Endothelial cell (in vitro differentiated cells): ENCODE results near the gene MTHFSD. TPM values are rescaled to one million over a fixed set of nuclear protein-coding genes. Genes with fewer than 3 reads are reported as not detected.
"Not testable (repeated sequence)": the region's sequence is repeated elsewhere in the genome, so short reads cannot be mapped to it uniquely, and the experiment has no call there.

Experiments used
- DNase-seq: peaks from one replicate; pipeline ENCODE4 v3.0.0; 2021; ENCODE audit warnings: low spot score
- H3K27ac Mint-ChIP-seq: one replicate; pipeline ENCODE4 v1.8.0; 2021; ENCODE audit warnings: mixed read lengths, inconsistent platforms; ENCODE audit not compliant: unreplicated experiment
- H3K27me3 Mint-ChIP-seq: one replicate; pipeline ENCODE4 v1.8.0; 2021; ENCODE audit warnings: mild to moderate bottlenecking, moderate library complexity, mixed read lengths, inconsistent platforms; ENCODE audit not compliant: unreplicated experiment
- H3K36me3 Mint-ChIP-seq: one replicate; pipeline ENCODE4 v1.8.0; 2021; ENCODE audit warnings: mild to moderate bottlenecking, low read depth, mixed read lengths, inconsistent platforms; ENCODE audit not compliant: unreplicated experiment
- H3K4me1 Mint-ChIP-seq: one replicate; pipeline ENCODE4 v1.8.0; 2021; ENCODE audit warnings: mild to moderate bottlenecking, mixed read lengths, inconsistent platforms; ENCODE audit not compliant: unreplicated experiment
- H3K4me3 Mint-ChIP-seq: one replicate; pipeline ENCODE4 v1.8.0; 2021; ENCODE audit warnings: mild to moderate bottlenecking, mixed read lengths, inconsistent platforms; ENCODE audit not compliant: unreplicated experiment
- H3K9me3 Mint-ChIP-seq: one replicate; pipeline ENCODE4 v1.8.0; 2021; ENCODE audit warnings: mixed read lengths, inconsistent platforms; ENCODE audit not compliant: unreplicated experiment
- total RNA-seq: library from RNA; stranded (reverse); fragmentation: NEBNext Ultra II Directional; extraction: Animal tissue kit (Norgen Biotek cat#: 25700); gene quantifications from one replicate; pipeline ENCODE4 v1.2.1, GENCODE V29; 2021; ENCODE audit not compliant: unreplicated experiment
- TF ChIP-seq, protein P1 (sequence below): fragments of 200-600 bp; sonication (generic); IDR thresholded peaks from one replicate; pipeline ENCODE4 v1.5.0; 2021; ENCODE audit warnings: antibody characterized with exemption; ENCODE audit not compliant: unreplicated experiment

The MTHFSD gene
- total RNA-seq, 1 donor from 2014 or later, result 30.6 TPM

GRCh38 chr16:86594721-86595120 lies 39.7 kb upstream of the MTHFSD start:
- Mint-ChIP-seq H3K4me1 (peaks cover 37% of the 10 kb centered on the region), H3K36me3 (peaks cover 5% of the 10 kb centered on the region), H3K27me3 (peaks cover 5% of the 10 kb centered on the region), H3K4me3 (no peak overlapping the region), H3K9me3 (no peaks in the 10 kb centered on the region), H3K27ac (no peak overlapping the region)
- TF ChIP-seq, protein P1, sequence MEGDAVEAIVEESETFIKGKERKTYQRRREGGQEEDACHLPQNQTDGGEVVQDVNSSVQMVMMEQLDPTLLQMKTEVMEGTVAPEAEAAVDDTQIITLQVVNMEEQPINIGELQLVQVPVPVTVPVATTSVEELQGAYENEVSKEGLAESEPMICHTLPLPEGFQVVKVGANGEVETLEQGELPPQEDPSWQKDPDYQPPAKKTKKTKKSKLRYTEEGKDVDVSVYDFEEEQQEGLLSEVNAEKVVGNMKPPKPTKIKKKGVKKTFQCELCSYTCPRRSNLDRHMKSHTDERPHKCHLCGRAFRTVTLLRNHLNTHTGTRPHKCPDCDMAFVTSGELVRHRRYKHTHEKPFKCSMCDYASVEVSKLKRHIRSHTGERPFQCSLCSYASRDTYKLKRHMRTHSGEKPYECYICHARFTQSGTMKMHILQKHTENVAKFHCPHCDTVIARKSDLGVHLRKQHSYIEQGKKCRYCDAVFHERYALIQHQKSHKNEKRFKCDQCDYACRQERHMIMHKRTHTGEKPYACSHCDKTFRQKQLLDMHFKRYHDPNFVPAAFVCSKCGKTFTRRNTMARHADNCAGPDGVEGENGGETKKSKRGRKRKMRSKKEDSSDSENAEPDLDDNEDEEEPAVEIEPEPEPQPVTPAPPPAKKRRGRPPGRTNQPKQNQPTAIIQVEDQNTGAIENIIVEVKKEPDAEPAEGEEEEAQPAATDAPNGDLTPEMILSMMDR, result no peak
- no peak for DNase-seq

GRCh38 chr16:86593913-86594620 lies 39.0 kb upstream of the MTHFSD start:
- Mint-ChIP-seq H3K4me1 (peaks cover 34% of the 10 kb centered on the region), H3K27me3 (peaks cover 5% of the 10 kb centered on the region), H3K9me3 (no peaks in the 10 kb centered on the region), H3K36me3 (peaks cover 5% of the 10 kb centered on the region), H3K4me3 (no peak overlapping the region), H3K27ac (no peak overlapping the region)
- no peak for DNase-seq
- TF ChIP-seq, protein P1, result no peak

DNA sequence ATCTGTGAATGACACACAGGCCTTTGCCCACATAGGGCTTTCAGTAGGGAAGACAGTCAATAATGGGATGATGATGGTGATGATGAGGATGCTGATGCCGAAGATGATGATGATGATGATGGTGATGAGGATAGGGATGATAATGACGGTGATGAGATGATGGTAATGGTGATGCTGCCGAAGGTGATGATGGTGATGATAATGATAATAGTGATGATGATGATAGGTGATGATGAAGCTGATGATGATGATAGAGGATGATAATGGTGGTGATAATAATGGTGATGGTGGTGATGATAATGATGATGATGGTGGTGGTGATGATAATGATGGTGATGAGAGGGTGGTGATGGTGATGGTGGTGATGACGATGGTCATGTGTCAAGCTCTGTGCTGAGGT lies 36.2 kb upstream of the MTHFSD start:
- Mint-ChIP-seq H3K27me3 (peaks cover 5% of the 10 kb centered on the region), H3K27ac (no peak overlapping the region), H3K4me1 (peaks cover 30% of the 10 kb centered on the region), H3K36me3 (peaks cover 5% of the 10 kb centered on the region), H3K9me3 (no peaks in the 10 kb centered on the region), H3K4me3 (no peak overlapping the region)
- TF ChIP-seq, protein P1, result no peak
- no peak for DNase-seq

- peaks cover 30% of the 10 kb centered on the region for H3K4me1 Mint-ChIP-seq
- DNase-seq, result no peak
- H3K27me3 Mint-ChIP-seq, result peaks cover 5% of the 10 kb centered on the region
- H3K27ac Mint-ChIP-seq, result no peak overlapping the region
- H3K9me3 Mint-ChIP-seq, result no peaks in the 10 kb centered on the region
- TF ChIP-seq, protein P1, result no peak
- peaks cover 5% of the 10 kb centered on the region for H3K36me3 Mint-ChIP-seq
- no peak overlapping the region for H3K4me3 Mint-ChIP-seq
These were observed 35.6 kb upstream of the MTHFSD start for GRCh38 chr16:86590501-86591144.

DNA sequence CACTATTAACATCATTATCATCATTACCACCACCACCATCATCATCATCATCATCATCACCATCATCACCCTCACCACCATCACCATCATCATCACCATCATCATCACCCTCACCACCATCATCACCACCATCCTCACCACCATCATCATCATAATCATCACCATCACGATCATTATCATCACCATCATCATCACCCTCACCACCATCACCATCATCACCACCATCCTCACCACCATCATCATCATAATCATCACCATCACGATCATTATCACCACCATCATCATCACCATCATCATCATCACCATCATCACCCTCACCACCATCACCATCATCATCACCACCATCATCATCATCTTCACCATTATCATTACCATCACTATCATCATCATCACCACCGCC lies 32.9 kb upstream of the MTHFSD start:
- peaks cover 15% of the 10 kb centered on the region for H3K4me1 Mint-ChIP-seq
- H3K27me3 Mint-ChIP-seq, H3K36me3 Mint-ChIP-seq: not testable (repeated sequence)

More for the DNA sequence above, 32.9 kb upstream of the MTHFSD start:
- H3K27ac Mint-ChIP-seq, DNase-seq, H3K9me3 Mint-ChIP-seq, H3K4me3 Mint-ChIP-seq: not testable (repeated sequence)
